A549 (cell line): ENCODE data around the gene AJAP1. TPM values are rescaled to one million over a fixed set of nuclear protein-coding genes. Genes with fewer than 3 reads are reported as not detected.

ENCODE experiments used
- ATAC-seq, 2 experiments: fragments of 200-7000 bp in 1 of 2; fragments of >200 bp in 1 of 2; cut with Nextera tagmentation in 1 of 2; cut with Tn5 transposase in 1 of 2; 3 replicates each; pipeline versions ENCODE4 v1.8.0 to v1.9.1; 2018 to 2020; ENCODE audit warnings: mild to moderate bottlenecking in 1 of 2, moderate library complexity in 1 of 2
- CTCF ChIA-PET: fragments of 300-600 bp; sonication (Branson Sonifier 250); formaldehyde crosslinking; extraction: SDS; loops from one replicate; lab custom pipeline; 2021; ENCODE audit warnings: antibody characterized with exemption, inconsistent platforms; lab: Yijun Ruan, JAX
- POLR2A ChIA-PET: fragments of 350-600 bp; formaldehyde crosslinking; extraction: SDS; loops from one replicate; lab custom pipeline; 2021; ENCODE audit warnings: antibody characterized with exemption, inconsistent platforms; lab: Yijun Ruan, JAX
- DNase-seq, 2 experiments: peaks; one replicate each; pipeline versions ENCODE4 v3.0.0 to v3.0.0-alpha.2; 2011 to 2016; ENCODE audit warnings: low read depth in 1 of 2, low spot score in 1 of 2
- FAIRE-seq: peaks from 2 replicates; lab custom pipeline; 2011; peaks lifted over from hg19 to GRCh38; lab: Jason Lieb, UNC
- H3K27ac ChIP-seq, 2 experiments: fragments of >200 bp; sonication (Bioruptor Twin); formaldehyde crosslinking; 3 replicates each; pipeline ENCODE4 v1.5.1; 2016 to 2017
- H3K4me1 ChIP-seq: fragments of >200 bp; sonication (Bioruptor Twin); formaldehyde crosslinking; 3 replicates; pipeline ENCODE4 v1.6.1; 2016
- H3K4me2 ChIP-seq: fragments of >200 bp; sonication (Bioruptor Twin); formaldehyde crosslinking; 3 replicates; pipeline ENCODE4 v1.6.1; 2016
- H3K4me3 ChIP-seq: fragments of >200 bp; sonication (Bioruptor Twin); formaldehyde crosslinking; 3 replicates; pipeline ENCODE4 v1.5.1; 2016
- H3K9me3 ChIP-seq: fragments of >200 bp; sonication (Bioruptor Twin); formaldehyde crosslinking; 3 replicates; pipeline ENCODE4 v1.6.1; 2016
- BHLHE40 ChIP-seq: IDR thresholded peaks from 2 replicates; pipeline ENCODE4 v1.6.1; 2012; ENCODE audit warnings: low read depth, low read length, inconsistent platforms
- CEBPB ChIP-seq, 2 experiments: fragments of >200 bp in 1 of 2; sonication (Bioruptor Twin) in 1 of 2; formaldehyde crosslinking in 1 of 2; IDR thresholded peaks; 2 replicates each; pipeline ENCODE4 v1.6.1; 2012 to 2016
- EP300 ChIP-seq, 2 experiments: fragments of >200 bp; sonication (Bioruptor Twin); formaldehyde crosslinking; IDR thresholded peaks; 2 replicates in 1 of 2; 3 replicates in 1 of 2; pipeline ENCODE4 v1.6.1; 2016 to 2017
- FOSL2 ChIP-seq, 2 experiments: fragments of 450-650 bp in 1 of 2; fragments of >200 bp in 1 of 2; sonication (Bioruptor Twin) in 1 of 2; formaldehyde crosslinking; IDR thresholded peaks; 2 replicates each; pipeline versions ENCODE4 v1.5.0 to v1.6.1; 2016 to 2020; ENCODE audit warnings: mild to moderate bottlenecking in 1 of 2, moderate library complexity in 1 of 2
- FOXS1 ChIP-seq: fragments of 250-450 bp; sonication (Bioruptor Pico); IDR thresholded peaks from 2 replicates; pipeline ENCODE4 v1.5.0; 2020; ENCODE audit warnings: mild to moderate bottlenecking, moderate library complexity
- HOXA7 ChIP-seq: fragments of 250-450 bp; sonication (Bioruptor Pico); IDR thresholded peaks from 2 replicates; pipeline ENCODE4 v1.5.0; 2020; ENCODE audit warnings: mild to moderate bottlenecking, moderate library complexity
- JUN ChIP-seq, 2 experiments: fragments of >200 bp; sonication (Bioruptor Twin); formaldehyde crosslinking; IDR thresholded peaks; 2 replicates in 1 of 2; 3 replicates in 1 of 2; pipeline ENCODE4 v1.6.1; 2016 to 2017
- KDM1A ChIP-seq: fragments of 200-600 bp; sonication (generic); IDR thresholded peaks from 2 replicates; pipeline ENCODE4 v1.6.1; 2016; ENCODE audit warnings: low read depth, mild to moderate bottlenecking
- KDM5A ChIP-seq: fragments of 200-600 bp; sonication (generic); IDR thresholded peaks from 2 replicates; pipeline ENCODE4 v1.6.1; 2016; ENCODE audit warnings: antibody characterized with exemption, mild to moderate bottlenecking
- MYC ChIP-seq: IDR thresholded peaks from 2 replicates; pipeline ENCODE4 v1.6.1; 2012; ENCODE audit warnings: mild to moderate bottlenecking, inconsistent platforms, low read length, improper control_type of control experiment, borderline replicate concordance
- NR3C1 ChIP-seq: fragments of >200 bp; sonication (Bioruptor Twin); formaldehyde crosslinking; IDR thresholded peaks from 3 replicates; pipeline ENCODE4 v1.6.1; 2017
- PHF8 ChIP-seq: fragments of 200-600 bp; sonication (generic); IDR thresholded peaks from 2 replicates; pipeline ENCODE4 v1.6.1; 2016; ENCODE audit warnings: low read depth, mild to moderate bottlenecking, antibody characterized with exemption, moderate library complexity, borderline replicate concordance
- POLR2A ChIP-seq: IDR thresholded peaks from 2 replicates; pipeline ENCODE4 v1.6.1; 2012; ENCODE audit warnings: mild to moderate bottlenecking, low read length
- POLR2AphosphoS2 ChIP-seq: conservative IDR thresholded peaks from 2 replicates; pipeline ENCODE4 v1.6.1; 2012; ENCODE audit warnings: low read length, improper control_type of control experiment, inconsistent platforms
- RAD21 ChIP-seq, 2 experiments: fragments of >200 bp in 1 of 2; sonication (Bioruptor Twin) in 1 of 2; formaldehyde crosslinking in 1 of 2; IDR thresholded peaks in 1 of 2; conservative IDR thresholded peaks in 1 of 2; 2 replicates in 1 of 2; 3 replicates in 1 of 2; pipeline ENCODE4 v1.6.1; 2012 to 2018; ENCODE audit warnings: inconsistent platforms in 1 of 2
- TP53 ChIP-seq: fragments of 250-450 bp; sonication (Bioruptor Pico); IDR thresholded peaks from 2 replicates; pipeline ENCODE4 v1.5.0; 2021; ENCODE audit warnings: mild to moderate bottlenecking, moderate library complexity
- ZC3H11A ChIP-seq: fragments of 450-650 bp; IDR thresholded peaks from 2 replicates; pipeline ENCODE4 v1.6.1; 2014; ENCODE audit warnings: antibody characterized with exemption, mild to moderate bottlenecking
- ZFP36 ChIP-seq: fragments of 450-650 bp; IDR thresholded peaks from 2 replicates; pipeline ENCODE4 v1.6.1; 2014; ENCODE audit warnings: borderline replicate concordance; ENCODE audit not compliant: partially characterized antibody
- WGBS: methylation state at CpG from one replicate; pipeline ENCODE4 v1.1.6; 2017; ENCODE audit errors: missing lambda C conversion rate; 5-methylcytosine and 5-hydroxymethylcytosine counted together
- polyA plus RNA-seq, 4 experiments: library from polyadenylated mRNA; depleted of rRNA in 3 of 4; stranded (reverse); fragments of >200 nt; fragmentation: RNase III in 1 of 4; extraction: RNeasy Plus Mini Kit Qiagen cat#74134 plus additional on column Dnase treatment in 1 of 4; gene quantifications; 2 replicates in 3 of 4; 3 replicates in 1 of 4; pipeline ENCODE4 v1.2.3, GENCODE V29; 2011 to 2017
- TF ChIP-seq, protein P1 (sequence below): IDR thresholded peaks from 2 replicates; pipeline ENCODE4 v1.6.1; 2012
- TF ChIP-seq, protein P2 (sequence below): fragments of 200-600 bp; sonication (generic); IDR thresholded peaks from 2 replicates; pipeline ENCODE4 v1.6.1; 2016; ENCODE audit warnings: antibody characterized with exemption, mild to moderate bottlenecking, moderate library complexity
- TF ChIP-seq, protein P3 (sequence below): fragments of 250-450 bp; sonication (Bioruptor Pico); IDR thresholded peaks from 2 replicates; pipeline ENCODE4 v1.5.0; 2020; ENCODE audit warnings: low read depth, mild to moderate bottlenecking, moderate library complexity
- TF ChIP-seq, protein P4 (sequence below): fragments of >200 bp; sonication (Bioruptor Twin); formaldehyde crosslinking; IDR thresholded peaks from 3 replicates; pipeline ENCODE4 v1.5.1; 2016
- TF ChIP-seq, protein P5 (sequence below): fragments of 250-450 bp; sonication (Bioruptor Pico); IDR thresholded peaks from 2 replicates; pipeline ENCODE4 v1.5.0; 2021; ENCODE audit warnings: mild to moderate bottlenecking, moderate library complexity, borderline replicate concordance
- TF ChIP-seq, protein P6 (sequence below): IDR thresholded peaks from 2 replicates; pipeline ENCODE4 v1.6.1; 2012; ENCODE audit warnings: low read depth, borderline replicate concordance

The AJAP1 gene
- polyA plus RNA-seq, 2 of the 4 experiments (the other 2 are of a cell fraction), result not detected

DNA sequence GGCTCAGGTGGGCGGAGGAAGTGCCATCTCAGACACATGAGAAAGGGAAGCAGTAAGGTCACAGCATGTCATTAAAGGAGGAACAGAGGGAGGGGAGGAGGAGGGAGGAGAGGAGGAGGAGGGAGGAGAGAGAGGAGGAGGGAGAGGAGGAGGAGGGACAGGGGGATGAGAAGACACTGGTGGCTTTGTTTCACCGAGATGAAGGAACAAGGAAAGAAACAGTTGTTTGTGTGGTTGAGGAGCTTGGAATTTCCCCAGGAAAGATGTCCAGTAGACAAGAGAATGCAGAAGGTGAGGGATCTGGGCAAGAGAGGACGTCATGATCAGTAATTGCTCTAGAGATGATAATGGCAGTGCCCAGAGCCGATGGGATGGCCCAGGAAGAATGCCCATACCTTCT is 97.7 kb downstream of the AJAP1 start:
- CTCF ChIA-PET, result interaction anchor here (1.5 kb wide), 1 partner anchor 16 kb away, joined by 3 read pairs; no protein-coding TSS in a partner anchor
- TF ChIP-seq KDM1A (no peak), HOXA7 (CRISPR knock-in tag) (no peak), FOSL2 (IDR thresholded peaks at IDR 0.05) (no peak), FOSL2 (CRISPR knock-in tag; IDR thresholded peaks at IDR 0.05) (no peak), JUN (IDR thresholded peaks at IDR 0.05) (no peak), NR3C1 (no peak), KDM5A (no peak), EP300 (IDR thresholded peaks at IDR 0.05) (no peak), ZC3H11A (no peak), TP53 (CRISPR knock-in tag) (no peak), CEBPB (IDR thresholded peaks at IDR 0.05) (no peak)
- TF ChIP-seq, protein P1, sequence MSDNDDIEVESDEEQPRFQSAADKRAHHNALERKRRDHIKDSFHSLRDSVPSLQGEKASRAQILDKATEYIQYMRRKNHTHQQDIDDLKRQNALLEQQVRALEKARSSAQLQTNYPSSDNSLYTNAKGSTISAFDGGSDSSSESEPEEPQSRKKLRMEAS, result no peak
- TF ChIP-seq, protein P2, sequence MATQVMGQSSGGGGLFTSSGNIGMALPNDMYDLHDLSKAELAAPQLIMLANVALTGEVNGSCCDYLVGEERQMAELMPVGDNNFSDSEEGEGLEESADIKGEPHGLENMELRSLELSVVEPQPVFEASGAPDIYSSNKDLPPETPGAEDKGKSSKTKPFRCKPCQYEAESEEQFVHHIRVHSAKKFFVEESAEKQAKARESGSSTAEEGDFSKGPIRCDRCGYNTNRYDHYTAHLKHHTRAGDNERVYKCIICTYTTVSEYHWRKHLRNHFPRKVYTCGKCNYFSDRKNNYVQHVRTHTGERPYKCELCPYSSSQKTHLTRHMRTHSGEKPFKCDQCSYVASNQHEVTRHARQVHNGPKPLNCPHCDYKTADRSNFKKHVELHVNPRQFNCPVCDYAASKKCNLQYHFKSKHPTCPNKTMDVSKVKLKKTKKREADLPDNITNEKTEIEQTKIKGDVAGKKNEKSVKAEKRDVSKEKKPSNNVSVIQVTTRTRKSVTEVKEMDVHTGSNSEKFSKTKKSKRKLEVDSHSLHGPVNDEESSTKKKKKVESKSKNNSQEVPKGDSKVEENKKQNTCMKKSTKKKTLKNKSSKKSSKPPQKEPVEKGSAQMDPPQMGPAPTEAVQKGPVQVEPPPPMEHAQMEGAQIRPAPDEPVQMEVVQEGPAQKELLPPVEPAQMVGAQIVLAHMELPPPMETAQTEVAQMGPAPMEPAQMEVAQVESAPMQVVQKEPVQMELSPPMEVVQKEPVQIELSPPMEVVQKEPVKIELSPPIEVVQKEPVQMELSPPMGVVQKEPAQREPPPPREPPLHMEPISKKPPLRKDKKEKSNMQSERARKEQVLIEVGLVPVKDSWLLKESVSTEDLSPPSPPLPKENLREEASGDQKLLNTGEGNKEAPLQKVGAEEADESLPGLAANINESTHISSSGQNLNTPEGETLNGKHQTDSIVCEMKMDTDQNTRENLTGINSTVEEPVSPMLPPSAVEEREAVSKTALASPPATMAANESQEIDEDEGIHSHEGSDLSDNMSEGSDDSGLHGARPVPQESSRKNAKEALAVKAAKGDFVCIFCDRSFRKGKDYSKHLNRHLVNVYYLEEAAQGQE, result no peak
- 10% methylated on average over 4 of the region's 4 CpGs for WGBS
- POLR2A ChIA-PET, result no interaction called here
- FAIRE-seq (no peak), DNase-seq (no peak), ATAC-seq (no peak)
- Histone ChIP-seq H3K9me3 (no peaks in the 10 kb centered on the region), H3K4me1 (no peaks in the 10 kb centered on the region), H3K4me2 (no peak overlapping the region), H3K4me3 (no peak overlapping the region), H3K27ac (no peak overlapping the region)

DNA sequence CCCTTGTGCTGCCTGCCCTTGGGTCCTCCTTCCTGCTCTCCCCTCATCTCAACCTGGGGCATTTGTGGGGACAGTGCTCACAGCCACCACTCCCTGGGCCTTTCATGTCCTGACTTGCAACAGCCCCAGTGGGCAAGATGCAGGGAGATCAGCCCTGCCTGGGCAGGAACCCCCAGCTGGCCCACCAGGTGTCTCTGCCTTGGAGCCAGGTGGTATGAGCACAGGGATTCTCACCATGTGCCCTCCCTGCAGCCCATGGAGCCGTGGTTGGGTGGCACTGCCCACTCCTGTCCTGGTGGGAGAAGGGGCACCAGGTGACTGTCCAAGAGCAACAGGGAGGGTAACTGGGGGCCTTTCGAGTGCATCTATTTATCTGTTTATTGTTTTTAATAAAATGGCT is 100.4 kb downstream of the AJAP1 start:
- POLR2A ChIA-PET, result no interaction called here
- Histone ChIP-seq H3K4me3 (no peak overlapping the region), H3K9me3 (no peaks in the 10 kb centered on the region; the same call in 2 of the 3 replicates), H3K27ac (no peak overlapping the region), H3K4me1 (no peaks in the 10 kb centered on the region), H3K4me2 (no peak overlapping the region)
- DNase-seq (no peak), ATAC-seq (no peak), FAIRE-seq (no peak)
- WGBS, result 8% methylated on average over 2 of the region's 2 CpGs
- no peak for TF ChIP-seq KDM1A
- TF ChIP-seq BHLHE40, result no peak
- no peak for TF ChIP-seq FOXS1 (CRISPR knock-in tag)
- TF ChIP-seq, protein P3, sequence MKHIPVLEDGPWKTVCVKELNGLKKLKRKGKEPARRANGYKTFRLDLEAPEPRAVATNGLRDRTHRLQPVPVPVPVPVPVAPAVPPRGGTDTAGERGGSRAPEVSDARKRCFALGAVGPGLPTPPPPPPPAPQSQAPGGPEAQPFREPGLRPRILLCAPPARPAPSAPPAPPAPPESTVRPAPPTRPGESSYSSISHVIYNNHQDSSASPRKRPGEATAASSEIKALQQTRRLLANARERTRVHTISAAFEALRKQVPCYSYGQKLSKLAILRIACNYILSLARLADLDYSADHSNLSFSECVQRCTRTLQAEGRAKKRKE (CRISPR knock-in tag), result no peak
- TF ChIP-seq, protein P4, sequence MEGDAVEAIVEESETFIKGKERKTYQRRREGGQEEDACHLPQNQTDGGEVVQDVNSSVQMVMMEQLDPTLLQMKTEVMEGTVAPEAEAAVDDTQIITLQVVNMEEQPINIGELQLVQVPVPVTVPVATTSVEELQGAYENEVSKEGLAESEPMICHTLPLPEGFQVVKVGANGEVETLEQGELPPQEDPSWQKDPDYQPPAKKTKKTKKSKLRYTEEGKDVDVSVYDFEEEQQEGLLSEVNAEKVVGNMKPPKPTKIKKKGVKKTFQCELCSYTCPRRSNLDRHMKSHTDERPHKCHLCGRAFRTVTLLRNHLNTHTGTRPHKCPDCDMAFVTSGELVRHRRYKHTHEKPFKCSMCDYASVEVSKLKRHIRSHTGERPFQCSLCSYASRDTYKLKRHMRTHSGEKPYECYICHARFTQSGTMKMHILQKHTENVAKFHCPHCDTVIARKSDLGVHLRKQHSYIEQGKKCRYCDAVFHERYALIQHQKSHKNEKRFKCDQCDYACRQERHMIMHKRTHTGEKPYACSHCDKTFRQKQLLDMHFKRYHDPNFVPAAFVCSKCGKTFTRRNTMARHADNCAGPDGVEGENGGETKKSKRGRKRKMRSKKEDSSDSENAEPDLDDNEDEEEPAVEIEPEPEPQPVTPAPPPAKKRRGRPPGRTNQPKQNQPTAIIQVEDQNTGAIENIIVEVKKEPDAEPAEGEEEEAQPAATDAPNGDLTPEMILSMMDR, result no peak
- TF ChIP-seq, protein P5, sequence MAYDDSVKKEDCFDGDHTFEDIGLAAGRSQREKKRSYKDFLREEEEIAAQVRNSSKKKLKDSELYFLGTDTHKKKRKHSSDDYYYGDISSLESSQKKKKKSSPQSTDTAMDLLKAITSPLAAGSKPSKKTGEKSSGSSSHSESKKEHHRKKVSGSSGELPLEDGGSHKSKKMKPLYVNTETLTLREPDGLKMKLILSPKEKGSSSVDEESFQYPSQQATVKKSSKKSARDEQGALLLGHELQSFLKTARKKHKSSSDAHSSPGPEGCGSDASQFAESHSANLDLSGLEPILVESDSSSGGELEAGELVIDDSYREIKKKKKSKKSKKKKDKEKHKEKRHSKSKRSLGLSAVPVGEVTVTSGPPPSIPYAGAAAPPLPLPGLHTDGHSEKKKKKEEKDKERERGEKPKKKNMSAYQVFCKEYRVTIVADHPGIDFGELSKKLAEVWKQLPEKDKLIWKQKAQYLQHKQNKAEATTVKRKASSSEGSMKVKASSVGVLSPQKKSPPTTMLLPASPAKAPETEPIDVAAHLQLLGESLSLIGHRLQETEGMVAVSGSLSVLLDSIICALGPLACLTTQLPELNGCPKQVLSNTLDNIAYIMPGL, result no peak
- TF ChIP-seq ZFP36, result no peak
- no peak for TF ChIP-seq PHF8
- TF ChIP-seq POLR2AphosphoS2, result no peak
- no peak for TF ChIP-seq MYC
- TF ChIP-seq, protein P6, sequence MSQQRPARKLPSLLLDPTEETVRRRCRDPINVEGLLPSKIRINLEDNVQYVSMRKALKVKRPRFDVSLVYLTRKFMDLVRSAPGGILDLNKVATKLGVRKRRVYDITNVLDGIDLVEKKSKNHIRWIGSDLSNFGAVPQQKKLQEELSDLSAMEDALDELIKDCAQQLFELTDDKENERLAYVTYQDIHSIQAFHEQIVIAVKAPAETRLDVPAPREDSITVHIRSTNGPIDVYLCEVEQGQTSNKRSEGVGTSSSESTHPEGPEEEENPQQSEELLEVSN, result no peak
- TF ChIP-seq KDM5A, result no peak
- TF ChIP-seq FOSL2 (IDR thresholded peaks at IDR 0.05), result no peak
- no peak for TF ChIP-seq FOSL2 (CRISPR knock-in tag; IDR thresholded peaks at IDR 0.05)
- no peak for TF ChIP-seq RAD21 (conservative IDR thresholded peaks at IDR 0.05 in 1 of 2, IDR thresholded peaks at IDR 0.05 in 1 of 2)
- TF ChIP-seq, protein P1, result no peak
- no peak for TF ChIP-seq ZC3H11A
- TF ChIP-seq POLR2A, result no peak
- CTCF ChIA-PET, result no interaction called here
